H4 (cell line): ENCODE results near the gene ZNF135. TPM values are rescaled to one million over a fixed set of nuclear protein-coding genes. Genes with fewer than 3 reads are reported as not detected.

Experiments used
- DNase-seq: peaks from one replicate; pipeline ENCODE4 v3.0.0-alpha.2; 2015; ENCODE audit warnings: low spot score
- total RNA-seq: library from RNA; depleted of rRNA; stranded (reverse); fragments of >200 nt; shearing (Covaris generic); gene quantifications from 2 replicates; pipeline ENCODE4 v1.2.3, GENCODE V29; 2014; rRNA removed

ZNF135 gene
- not detected in 2 replicates for total RNA-seq

DNA sequence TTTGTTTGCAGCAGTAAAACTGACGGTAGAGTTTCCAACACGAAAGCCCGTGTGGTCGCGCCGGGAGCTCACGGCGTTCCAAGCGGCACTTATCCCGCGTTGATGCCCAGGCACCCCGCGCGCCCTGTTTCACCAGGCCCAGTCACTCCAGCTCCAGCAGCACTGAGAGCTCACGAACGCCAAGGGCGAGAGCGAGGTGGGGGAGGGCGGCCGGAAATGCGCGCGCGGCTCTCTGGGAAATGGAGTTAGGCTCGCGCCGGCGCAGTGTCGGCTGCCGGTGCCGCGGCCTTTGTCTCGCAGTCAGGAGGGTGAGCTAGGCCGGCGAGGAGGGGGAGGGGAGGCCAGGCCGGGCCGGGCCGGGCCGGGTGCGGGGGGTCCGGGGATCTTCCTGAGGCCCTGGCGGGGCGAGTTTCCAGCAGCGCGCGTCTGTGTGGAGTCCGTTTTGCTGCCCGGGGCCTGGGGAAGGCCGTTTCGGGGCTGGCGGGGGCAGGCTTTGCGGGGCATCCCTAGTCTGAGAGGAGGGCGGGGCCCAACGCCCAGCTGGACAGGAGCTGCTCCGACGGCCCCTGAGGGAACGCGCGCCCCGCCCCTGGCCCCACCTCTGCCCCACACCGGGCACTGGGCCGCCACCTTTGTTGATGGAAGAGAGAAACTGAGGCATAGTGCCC, at the start of gene ZNF135:
TSS of gene ZNF135 (plus strand) at position 280 of the 668 bp plus-strand sequence. CDS start 721 bp downstream, outside the sequence.
- DNase-seq: no peak

DNA sequence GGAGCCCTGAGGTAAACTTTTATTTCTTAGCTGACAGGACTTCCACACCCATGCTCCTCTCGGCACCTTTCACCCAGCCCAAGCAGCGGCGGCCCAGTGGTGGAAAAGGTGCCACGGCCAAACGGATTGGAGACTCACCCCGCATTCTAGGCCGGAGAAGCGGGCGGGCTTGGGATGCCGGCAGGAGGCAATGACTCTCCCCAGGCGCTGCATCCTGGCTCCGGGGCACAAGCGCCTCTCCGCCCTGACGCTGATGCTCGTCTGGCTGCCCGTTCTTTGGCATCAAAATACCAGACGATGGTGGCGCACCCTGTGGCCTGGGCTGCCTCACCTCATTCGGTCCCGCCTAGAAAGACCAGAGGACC, 49.8 kb upstream of the ZNF135 start:
- DNase-seq: no peak

DNA sequence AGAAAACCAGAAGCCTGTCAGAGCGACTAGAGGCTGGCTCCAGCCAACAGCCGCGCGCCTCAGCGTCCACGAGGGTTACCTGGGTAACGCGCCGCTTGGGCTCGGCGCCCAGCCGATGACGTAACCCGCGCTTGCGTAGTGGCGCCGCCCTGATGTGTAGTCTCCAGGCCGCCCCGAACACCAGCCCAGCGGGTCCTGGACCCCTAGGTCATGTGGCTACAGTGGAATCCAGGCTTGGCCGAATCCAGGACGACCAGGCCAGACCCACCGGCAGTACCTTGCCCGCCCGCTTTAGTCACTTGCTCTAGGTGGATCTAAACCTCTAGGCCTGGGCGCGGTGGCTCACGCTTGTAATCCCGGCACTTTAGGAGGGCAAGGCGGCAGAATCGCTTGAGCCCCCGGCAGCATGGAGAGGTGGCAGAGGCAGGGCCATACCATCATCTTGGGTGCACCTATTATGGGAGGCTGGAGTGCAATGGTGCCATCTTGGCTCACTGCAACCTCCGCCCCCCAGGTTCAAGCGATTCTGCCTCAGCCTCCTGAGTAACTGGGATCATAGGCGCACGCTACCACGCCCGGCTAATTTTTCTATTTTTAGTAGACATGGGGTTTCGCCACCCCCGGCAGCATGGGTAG, 49.3 kb upstream of the ZNF135 start:
- DNase-seq: no peak

DNA sequence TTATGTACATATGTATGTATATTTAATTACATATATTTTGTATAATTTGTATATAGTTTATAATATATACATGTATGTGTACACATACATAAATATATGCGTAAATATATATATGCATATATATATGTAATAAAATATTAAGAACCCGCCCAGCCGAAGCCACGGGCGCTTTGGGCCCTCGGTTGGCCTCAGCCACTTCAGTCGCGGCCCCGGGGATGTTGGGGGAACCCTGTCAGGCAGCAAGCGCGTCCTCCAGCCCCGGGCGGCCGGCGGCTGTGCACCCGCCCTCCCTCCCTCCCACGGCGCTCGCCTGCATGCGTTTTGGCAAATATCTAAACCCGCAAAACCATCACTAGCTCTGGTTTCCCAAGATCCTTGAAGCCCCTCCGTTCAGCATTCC, 48.6 kb upstream of the ZNF135 start:
- DNase-seq: no peak

DNA sequence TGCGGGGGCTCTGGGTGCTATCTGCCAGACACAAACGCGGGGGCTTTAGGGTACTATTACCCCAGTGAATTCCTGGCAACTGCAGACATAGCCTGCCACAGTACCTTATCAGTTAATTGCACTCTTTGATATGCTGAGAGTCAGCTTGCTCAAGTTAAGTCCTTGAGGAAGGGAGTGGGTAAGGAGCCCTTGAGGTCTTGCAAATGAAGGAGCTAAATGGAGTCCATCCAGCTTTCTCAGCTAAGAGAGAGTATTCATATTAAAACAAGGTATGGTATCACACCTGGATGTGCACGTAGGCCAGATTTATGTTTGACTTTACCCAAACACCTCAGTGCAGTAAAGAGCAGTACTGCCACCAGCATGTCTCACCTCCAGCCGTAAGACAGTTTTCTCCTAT, 44.9 kb upstream of the ZNF135 start:
- no peak for DNase-seq

DNA sequence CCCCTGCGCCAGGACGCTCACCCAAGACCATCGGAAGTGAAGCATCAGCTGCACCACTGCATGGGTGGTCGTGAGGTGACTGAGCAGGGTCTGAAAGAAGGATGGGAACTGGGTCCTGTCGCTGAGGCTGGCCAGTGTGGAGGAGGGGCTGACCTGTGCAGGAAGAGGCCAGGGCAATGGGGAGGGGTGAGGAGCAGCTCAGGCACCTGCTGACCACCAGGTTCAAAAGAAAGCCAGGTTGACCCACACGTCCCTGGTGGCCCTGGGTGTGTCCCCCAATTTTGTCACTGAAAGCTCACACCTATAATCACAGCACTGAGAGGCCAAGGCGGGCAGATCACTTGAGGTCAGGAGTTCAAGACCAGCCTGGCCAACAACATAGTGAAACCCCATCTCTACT, 39.0 kb upstream of the ZNF135 start:
- DNase-seq: no peak

DNA sequence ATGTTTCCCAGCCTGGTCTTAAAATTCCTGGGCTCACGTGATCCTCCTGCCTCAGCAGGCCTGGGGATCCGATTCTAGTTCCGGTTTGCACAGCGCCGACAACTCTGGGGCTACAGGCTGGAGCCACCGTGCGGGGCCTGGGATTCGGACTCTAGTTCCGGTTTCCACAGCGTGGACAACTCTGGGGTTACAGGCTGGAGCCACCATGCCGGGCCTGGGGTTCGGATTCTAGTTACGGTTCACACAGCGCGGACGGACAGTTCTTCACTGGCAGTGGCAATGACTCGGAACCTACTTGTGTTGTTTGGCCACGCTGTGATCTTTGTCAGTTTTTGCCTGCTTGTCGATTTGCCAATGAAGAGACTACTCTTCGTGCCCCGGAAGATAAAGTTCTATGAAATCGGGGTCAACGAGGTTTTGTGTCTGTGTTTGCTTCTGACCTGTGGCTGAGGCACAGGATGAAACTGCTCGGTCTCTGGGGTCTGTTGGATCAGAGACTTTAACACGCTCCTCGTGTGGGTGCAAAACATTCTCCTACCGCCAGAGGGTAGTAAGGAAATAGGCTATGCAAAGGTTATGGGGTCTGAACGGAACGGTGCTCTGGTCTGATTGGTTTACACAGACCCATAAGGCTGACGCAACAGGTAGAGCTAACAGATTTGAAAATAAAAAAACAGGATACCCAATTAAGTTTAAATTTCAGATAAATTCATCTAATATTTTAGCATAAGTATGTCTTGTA, 37.4 kb upstream of the ZNF135 start:
- no peak for DNase-seq

DNA sequence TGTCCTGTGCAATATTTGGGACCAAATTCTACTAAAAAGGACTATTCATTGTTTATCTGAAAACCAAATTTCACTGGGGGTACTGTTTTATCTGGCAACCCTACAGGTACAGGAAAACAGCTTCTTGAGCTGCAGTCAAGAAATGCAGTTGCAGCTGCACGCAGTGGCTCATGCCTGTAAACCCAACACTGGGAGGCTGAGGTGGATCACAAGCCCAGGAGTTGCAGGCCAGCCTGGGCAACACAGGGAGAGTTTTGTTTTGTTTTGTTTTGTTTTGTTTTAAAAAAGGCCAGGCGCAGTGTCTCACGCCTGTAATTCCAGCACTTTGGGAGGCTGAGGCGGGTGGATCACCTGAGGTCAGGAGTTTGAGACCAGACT, 36.8 kb upstream of the ZNF135 start:
- DNase-seq: no peak

DNA sequence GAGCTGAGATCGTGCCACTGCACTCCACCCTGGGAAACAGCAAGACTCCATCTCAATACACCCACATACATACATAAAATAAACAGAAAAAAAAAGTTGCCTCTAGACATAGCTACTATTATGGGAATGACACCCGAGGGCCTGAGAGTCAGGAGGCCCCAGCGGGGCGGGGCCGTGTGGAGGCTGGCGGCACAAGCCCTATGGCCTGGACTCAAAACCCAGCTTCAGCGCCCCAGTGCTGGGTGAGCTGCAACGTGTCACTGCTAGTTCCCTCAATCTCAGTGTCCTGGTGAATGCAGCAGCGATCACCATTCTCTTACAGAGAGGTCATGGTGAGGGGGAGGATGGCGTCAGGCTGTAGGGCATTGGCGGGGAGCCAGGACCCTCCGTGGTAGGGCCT, 34.4 kb upstream of the ZNF135 start:
- DNase-seq: no peak

DNA sequence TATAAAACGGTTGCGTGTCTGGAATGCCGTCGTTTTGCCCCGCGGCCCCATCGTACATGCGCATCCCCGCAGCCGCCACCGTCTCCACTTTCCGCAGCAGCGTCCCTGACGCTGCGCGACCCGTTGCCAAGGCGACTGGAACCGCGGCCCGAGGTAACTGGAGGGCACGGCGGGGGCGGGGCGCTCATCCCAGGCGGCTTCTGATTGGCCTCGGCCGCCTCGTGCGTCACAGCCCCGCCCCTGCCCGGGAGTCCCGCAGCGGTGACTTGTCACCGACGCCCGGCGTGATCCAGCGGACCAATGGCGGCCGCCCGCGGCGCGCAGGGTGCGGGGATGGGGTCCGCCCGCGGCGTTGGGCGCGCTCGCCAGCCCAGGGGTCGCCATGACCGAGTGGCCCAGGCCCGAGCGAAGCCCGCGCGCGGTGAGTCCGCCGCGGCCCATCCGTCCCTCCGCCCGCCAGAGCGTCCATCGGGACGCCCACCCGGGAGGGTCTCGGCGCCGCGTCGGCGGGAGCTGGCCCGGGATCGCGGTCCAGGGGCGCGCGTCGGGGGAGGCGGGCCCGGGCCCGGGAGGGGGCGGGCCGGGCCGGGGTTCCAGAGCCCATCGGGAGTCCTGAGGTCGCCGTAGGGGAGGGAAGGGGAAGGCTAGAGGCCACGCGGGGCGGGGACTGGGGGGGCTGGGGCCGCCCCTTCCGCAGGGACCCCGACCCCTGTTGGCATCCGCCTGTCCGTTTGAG, 25.2 kb upstream of the ZNF135 start, which contains the start of gene ZSCAN1:
TSS of gene ZSCAN1 (plus strand) at position 285 of the 736 bp plus-strand sequence. CDS start 3,812 bp downstream, outside the sequence.
- peak; percentile 90 for DNase-seq

DNA sequence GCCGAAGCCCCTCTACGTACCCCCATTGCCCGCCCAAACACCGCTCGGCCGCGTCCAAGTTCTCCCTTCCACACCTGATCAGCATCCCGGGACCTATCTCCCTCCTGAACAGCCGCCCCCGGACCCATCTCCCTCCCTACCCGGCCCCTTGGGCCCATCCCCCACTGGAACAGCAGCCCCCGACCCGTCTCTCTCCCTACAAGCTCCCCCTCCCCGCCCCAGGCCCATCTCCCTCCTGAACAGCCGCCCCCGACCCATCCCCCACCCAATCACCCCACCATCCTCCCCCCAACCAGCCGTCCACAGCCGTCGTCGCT, 24.6 kb upstream of the ZNF135 start:
- no peak for DNase-seq

DNA sequence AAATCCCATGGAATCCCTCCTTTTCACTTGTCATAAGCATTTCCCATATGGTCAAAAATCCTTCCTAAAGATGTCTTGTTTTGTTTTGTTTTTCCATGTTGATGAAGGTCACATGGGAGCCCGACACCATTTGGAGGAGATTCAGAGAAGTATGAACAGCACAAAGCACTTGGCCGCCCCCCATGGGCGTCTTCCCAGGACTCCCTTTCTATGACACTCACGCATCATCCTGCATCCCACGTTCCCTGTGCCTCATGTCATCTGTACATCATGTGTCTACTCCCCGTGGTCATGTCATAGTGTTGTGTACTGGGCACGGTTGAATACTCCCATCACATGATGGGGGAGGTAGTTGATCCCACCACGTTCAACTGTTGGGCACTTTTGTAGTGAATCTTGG, 23.2 kb upstream of the ZNF135 start:
- DNase-seq: no peak

DNA sequence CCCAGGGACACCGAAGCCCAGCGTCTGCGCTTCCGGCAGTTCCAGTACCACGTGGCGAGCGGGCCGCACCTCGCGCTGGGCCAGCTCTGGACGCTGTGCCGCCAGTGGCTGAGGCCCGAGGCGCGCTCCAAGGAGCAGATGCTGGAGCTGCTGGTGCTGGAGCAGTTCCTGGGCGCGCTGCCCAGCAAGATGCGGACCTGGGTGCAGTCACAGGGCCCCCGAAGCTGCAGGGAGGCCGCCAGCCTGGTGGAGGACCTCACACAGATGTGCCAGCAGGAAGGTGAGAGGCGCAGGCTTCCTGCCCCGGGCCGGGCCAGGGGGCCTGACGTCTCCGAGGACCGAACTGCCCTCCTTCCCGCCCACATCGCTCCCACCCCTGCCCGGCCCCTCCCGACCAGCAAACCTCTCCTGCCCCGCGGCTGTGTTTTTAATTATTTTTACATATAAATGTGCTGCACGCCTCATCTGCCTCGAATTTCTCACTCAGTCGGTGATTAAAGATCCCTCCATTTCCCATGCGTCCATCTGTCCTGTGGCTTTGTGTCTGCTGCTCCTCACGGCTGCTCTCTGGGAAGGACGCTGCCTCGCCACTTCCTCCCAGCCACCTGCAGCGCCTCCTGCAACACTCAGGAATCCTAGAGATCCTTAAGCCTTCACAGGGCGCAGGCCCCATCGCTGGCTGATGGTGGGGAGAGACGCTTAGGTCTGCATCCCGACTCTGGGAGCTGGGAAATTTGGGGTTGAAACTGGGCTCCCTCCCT, 21.0 kb upstream of the ZNF135 start:
- DNase-seq: no peak

DNA sequence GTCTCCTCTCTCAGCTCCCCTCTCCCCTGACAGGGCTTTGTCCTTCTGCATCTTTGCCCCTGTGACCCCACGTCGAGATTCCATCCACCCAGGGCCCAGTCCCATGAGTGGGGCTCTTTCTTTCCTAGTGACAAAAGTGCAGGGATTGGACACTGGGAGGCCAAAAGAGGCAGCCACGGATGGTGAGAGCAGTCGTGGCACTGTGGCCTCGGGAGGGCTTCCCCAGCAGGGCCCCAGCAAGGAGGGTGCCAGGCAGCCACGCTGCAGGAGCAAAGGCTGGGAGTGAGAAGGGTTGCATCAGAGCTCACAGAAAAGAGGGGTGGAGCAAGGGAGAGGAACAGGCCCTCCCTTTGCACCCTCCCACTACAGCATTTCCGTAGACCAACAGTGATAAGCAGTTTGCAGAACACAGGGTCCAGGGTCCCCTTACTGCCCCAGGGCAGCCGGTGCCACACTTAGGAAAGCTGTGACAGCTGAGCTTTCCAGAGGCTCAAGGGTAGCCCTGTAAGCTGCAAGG, 20.3 kb upstream of the ZNF135 start:
- no peak for DNase-seq

DNA sequence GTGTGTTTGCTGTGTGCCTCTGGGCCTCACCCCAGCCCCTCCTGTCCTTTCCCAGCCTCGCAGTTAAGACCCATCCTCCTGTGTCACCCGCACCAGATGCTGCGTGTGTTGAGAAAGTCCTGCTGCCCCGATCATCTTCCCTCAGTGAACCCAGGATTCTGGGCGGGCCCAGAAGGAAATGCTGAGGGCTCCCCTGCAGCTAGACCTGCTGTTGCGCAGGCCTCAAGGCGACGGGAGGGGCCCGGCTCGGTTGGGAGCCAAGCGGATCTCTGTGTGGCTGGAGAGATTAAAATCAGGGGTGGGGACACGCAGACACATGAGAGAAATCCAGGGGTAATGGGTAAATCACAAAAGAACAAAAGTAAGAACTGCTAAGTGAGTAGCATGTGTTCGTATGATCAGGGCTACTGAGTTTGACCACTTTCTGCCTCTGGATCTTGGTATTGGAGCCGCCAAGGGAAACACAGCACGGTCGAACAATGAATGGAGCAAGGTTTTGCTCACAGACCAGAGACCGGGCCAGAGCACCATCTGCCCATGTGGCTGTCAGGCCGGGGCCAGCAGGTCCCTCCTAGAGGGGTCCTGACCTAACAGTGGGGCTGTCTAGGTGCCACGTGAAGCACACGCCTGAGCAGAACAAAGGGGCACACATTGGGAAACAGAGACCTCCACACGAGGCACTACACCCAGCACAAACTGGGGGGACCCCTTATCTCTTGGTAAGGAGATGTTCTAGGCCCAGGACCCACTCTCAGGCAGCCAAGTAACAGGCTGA, 18.1 kb upstream of the ZNF135 start:
- DNase-seq: no peak

DNA sequence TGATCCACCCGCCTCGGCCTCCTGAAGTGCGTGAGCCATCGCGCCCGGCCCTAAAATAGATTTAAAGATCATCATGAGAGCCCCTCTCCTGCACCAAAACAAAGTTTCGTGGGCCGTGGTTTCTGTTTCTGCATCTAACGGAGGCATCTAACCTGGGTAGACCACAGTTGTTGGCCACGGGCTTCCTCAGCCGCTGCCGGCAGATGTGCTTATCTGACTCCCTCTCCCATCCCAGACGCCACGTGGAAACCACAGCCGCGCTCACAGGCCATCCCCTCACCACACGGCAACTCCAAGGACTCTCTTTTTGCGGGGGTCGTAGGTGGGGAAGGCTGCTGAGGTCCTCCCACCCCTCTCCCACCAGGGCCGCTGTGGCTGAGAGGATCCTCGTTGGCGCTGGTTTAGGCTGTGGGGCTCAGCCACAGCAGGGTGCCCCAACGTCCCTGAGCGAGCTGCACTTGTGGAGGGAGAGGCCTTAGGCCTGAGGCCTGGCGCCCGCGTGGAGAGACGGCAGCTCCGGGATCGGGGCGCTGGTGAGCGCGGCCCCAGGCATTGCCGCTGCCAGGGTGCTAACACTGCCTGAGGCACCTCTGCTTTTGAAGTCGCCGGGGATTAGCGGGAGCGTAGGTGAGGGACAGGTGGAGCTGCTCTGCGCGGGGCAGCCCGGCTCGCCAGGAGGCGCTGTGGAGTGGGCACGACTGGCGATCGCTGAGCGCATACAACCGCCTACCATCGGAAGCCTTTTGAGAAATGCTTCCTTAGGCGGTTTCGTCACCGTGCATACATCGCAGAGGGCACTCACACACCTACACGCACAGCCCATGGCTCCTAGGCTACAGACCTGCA, 16.4 kb upstream of the ZNF135 start:
- no peak for DNase-seq

DNA sequence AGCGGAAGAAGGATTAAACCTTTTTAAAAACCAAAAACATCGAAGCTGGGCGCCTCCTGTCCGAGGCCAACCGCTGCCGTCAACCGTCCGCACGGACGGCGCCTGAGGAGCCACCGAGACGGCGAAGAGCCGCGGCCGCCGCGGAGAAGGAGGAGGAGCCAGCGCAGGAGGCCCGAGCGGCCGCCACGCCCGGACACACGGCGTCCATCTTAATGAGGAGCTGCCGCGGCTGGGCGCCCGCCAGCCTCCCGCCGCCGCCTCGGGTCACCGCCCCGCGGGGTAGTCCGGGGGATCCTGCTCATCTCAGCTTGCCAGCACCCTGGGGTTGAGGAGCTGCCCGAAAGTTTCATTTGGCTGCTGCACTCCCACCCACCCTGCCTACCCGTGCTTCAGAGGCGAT, 14.7 kb upstream of the ZNF135 start:
- no peak for DNase-seq

DNA sequence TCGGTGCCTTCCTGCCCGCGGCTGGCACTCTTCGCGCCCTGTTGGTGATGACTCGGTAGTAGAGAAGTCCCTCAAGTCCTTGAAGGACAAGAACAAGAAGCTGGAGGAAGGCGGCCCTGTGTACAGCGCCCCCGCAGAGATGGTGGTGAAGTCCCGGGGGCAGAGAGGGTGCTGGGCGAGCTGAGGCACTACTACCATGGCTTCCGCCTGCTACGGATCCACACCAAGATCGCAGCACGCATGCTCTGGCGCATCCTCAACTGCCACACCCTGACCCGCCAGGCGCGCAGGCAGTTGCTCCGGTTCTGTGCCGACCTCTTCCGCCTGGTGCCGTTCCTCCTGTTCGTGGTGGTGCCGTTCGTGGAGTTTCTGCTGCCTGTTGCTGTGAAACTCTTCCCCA, 14.2 kb upstream of the ZNF135 start:
- no peak for DNase-seq

DNA sequence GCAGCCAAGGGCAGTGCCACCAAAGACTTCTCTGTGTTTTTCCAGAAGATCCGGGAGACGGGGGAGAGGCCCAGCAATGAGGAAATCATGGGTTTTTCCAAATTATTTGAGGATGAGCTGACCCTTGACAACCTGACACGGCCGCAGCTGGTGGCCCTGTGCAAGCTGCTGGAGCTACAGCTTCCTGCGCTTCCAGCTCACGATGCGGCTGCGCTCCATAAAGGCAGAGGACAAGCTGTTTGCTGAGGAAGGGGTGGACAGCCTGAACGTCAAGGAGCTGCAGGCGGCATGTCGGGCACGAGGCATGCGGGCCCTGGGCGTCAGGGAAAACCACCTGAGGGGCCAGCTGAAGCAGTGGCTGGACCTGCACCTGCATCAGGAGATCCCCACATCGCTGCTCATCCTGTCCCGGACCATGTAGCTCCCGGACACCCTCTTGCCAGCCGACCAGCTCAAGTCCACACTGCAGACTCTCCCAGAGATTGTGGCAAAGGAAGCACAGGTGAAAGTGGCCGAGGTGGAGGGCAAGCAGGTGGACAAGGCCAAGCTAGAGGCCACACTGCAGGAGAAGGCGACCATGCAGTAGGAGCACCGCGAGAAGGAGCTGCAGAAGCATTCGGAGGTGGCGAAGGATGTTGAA, 13.6 kb upstream of the ZNF135 start:
- DNase-seq: no peak
